Right lung (tissue), 5 donors: ENCODE results near the gene FSHR. TPM values are rescaled to one million over a fixed set of nuclear protein-coding genes. Genes with fewer than 3 reads are reported as not detected.

ENCODE experiments used
- DNase-seq, 2 donors: peaks; one replicate each; pipeline ENCODE4 v3.0.0-alpha.2; 2013
- polyA plus RNA-seq, 5 donors: library from polyadenylated mRNA; unstranded; fragments of 120-200 nt; gene quantifications; one replicate each; pipeline versions ENCODE4 v1.2.1 to v1.2.3, GENCODE V29; 2013; ENCODE audit warnings: inconsistent platforms in 1 of 5, low replicate concordance in 1 of 5; ENCODE audit not compliant: insufficient read length in 5 of 5, insufficient read depth in 1 of 5

The FSHR gene
- polyA plus RNA-seq, 5 donors, result 0.12 TPM; not detected in 4

GRCh38 chr2:49113046-49113445 lies 41.3 kb downstream of the FSHR start:
- DNase-seq, result no peak

GRCh38 chr2:49111456-49111855 lies 42.9 kb downstream of the FSHR start:
- no peak for DNase-seq

DNA sequence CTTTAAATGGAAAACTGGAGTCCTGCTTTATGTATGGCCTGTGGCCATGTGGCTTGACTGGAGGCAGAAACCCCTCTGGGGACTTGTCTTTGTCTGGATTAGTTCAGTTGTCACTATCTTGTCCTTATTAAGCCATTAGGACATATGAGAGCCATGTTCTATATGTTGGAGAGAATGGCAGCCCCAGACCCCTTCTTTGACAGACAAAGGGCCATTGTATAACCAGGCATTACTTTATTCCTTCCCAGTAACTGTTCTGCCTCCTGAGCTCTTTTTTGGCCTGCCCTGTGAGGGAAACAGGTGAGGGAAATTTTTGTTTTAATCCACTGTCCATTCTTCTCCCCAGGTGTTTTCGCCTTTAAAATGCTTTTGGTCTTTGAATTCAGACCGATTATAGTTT lies 43.3 kb downstream of the FSHR start:
- DNase-seq, result no peak

DNA sequence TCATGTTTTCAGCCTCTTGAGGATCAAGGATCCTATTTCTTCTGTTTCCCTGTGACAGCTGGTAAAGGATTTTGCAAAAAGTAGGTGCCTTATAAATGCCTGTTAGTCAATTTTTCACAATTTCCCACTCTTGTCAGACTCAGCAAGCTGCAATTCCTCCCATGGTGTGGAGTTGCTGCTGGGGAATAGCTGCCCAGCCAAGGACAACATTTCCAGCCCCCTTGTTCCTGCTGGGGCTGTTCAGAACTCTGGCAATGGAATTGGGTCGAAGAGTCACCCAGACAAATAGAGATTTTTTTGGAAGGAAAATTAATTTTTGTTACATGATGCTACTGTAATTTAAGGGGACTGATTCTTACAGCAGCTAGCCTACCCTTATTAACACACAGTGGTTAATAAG lies 43.7 kb downstream of the FSHR start:
- DNase-seq, result no peak

GRCh38 chr2:49108851-49109250 lies 45.5 kb downstream of the FSHR start:
- DNase-seq, result no peak

DNA sequence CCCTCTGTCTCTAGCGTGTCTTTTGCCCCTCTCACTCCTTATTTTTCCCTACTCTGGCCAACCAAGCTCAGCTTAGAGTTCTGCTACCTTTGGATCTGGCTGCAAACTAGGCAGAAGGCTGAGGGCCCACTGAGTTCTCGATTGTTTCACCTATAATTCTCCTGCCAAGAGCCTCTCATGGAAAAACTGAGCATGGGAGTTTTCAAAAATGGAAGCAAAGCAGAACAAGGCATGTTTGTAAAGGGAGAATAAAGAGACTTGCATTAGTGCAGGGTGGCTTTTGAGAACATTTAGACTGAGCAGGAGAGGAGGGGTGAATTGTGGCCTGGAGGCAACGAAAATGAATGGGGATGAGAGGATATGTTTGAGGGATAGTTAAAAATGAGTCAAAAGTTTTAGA lies 45.9 kb downstream of the FSHR start:
- no peak for DNase-seq

GRCh38 chr2:49105506-49105905 lies 48.8 kb downstream of the FSHR start:
- no peak for DNase-seq

GRCh38 chr2:49102146-49102545 lies 52.2 kb downstream of the FSHR start:
- no peak for DNase-seq

DNA sequence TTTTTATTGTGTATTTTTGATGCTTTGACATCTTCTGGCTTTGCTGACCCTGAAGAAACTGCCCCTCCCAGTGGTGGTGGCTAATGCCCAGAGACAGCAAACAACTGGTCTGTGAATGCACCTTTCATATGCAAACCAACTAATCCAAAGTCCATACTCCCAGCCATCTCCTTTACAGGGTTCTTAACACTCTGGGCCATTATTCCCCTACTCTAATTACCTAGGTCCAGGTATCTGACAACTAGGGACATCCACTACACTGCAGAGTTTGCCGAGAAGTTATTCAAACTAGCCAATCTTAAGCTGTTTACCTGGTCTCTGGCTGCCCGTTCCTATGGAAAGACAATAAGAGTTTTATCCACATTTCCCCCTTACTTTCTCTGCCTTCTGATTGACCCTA lies 73.6 kb downstream of the FSHR start:
- DNase-seq, result no peak

- DNase-seq, result no peak
Measured at GRCh38 chr2:49070716-49071115, 83.6 kb downstream of the FSHR start.

- no peak for DNase-seq
Measured at GRCh38 chr2:49069829-49070228, 84.5 kb downstream of the FSHR start.

- no peak for DNase-seq
Measured at GRCh38 chr2:49068613-49069012, 85.7 kb downstream of the FSHR start.

DNA sequence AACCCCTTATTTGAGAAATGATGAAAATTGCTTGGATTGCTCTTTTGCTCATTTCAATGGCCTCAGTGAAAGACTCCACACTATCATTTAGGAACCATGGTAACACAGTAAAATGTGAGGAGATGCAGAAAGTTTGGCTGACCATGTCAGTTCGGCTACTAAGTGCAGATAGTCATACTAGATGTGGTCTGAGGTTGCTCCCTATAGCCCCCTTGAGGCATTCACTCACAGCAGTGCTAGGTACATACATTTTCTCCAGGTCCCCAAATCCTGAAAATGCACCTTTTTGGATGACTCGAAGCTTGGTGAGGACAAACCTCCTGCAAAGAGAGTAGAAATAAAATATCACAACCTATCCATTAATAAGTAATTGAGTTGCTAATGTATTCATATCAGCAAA lies 86.3 kb downstream of the FSHR start:
- DNase-seq, result no peak

DNA sequence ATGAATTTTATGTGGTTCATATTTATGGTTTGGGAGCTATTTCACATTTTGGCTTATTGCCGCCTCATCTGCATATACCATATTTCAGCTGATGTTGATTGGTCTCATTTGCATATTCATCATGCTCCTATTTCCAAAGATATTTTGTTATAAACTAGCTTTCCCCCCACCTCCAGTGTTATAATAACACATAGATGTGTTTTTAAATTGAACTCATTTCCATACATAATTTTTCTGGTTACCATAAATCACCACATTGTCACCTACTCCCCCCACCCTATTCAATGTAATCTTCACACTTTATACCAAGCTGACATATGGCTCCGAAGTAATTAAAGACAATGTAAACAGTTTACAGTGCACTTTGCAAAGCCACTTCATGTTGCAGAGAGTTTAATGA lies 101.2 kb downstream of the FSHR start:
- no peak for DNase-seq

DNA sequence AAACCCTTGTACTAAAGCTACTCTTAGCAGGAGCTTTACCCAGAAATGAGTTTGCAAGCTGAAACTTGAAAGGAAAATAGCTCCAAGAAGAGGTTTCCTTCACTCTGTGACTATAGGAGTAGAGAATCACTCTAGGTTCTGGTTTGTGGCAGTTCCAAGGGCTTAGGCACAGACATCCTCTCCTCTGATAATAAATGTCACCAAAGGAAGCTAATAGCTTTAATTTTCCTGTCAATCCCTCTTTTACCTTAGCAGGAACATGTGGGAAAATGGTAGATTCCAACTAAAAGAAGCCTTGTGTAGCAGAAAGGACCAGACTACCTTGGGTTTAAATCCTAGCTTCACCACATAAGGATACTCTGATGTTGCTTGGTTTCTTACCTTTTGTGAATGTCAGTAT lies 104.0 kb downstream of the FSHR start:
- no peak for DNase-seq

DNA sequence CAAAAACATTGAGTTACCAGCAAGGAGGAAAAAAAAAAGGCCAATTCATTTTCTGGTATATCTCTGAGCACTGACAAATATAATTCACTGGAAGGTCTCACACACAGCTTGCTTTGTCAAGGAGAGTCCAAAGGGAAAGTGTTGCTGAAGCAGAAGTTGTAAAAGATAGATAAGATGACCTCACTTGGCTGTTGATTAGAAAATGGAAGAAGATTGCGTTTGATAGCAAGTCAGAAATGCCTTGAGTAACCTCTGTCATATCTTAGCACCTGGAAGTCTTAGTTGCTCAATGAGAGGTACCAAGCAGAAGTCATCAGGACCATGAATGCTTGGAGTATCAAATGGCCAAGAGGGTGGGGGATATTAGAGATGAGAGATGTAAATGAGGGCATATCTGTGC lies 105.2 kb downstream of the FSHR start:
- DNase-seq, result no peak

- no peak for DNase-seq
Measured at GRCh38 chr2:49045083-49045482, 109.2 kb downstream of the FSHR start.

DNA sequence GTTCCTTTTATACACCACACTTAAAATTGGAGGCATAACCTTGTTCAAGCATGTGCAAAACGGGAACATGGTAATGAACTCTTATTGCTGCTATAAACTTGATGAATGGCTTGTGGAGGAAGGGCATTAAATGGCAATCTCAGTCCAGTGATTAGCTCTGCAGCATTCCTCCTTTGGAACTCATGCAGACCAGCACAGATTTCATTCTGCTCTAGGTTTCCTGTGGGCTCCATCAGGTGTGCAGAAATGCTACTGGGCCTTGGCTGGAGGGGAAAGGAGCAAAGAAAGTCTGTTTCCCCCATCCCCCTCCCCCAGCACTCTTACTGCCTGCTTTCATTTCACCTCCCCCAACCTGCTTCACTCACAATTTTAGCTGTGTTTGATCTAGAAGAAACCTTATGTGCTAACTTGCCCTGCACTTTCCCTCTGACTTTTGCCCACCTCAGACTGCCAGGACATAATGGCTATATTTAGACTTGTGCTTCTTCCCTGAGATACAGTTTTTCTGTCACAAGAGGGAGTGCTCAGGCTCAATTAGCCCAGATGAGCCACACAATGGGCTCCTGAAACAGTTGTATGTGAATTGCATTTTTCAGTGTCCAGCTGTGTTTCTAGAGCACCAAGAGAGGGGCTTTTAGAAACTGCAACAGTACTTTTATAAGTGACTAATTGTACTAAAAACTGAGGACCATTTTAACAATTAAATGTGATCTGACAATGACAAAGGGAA lies 109.8 kb downstream of the FSHR start:
- DNase-seq, result no peak

- no peak for DNase-seq
Measured at GRCh38 chr2:49043405-49043982, 110.8 kb downstream of the FSHR start.

DNA sequence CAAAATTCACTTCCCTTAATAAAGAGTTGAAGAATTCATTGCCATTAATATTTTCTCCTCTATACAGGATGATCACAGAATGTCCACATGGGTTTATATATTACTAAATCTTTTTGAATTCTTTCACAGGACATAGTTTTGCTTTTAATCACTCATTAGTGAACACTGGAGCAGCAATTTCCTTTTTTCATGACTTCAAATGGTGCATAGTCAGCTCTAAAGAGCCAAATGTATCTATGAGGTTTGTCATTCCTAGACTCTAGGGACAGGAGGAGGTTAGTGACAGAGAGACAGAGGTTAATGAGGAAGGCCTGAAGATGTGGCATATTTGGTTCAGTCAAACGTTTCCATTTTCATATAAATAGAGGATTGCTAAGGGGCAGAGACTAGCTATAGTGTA lies 111.8 kb downstream of the FSHR start:
- DNase-seq, result no peak

DNA sequence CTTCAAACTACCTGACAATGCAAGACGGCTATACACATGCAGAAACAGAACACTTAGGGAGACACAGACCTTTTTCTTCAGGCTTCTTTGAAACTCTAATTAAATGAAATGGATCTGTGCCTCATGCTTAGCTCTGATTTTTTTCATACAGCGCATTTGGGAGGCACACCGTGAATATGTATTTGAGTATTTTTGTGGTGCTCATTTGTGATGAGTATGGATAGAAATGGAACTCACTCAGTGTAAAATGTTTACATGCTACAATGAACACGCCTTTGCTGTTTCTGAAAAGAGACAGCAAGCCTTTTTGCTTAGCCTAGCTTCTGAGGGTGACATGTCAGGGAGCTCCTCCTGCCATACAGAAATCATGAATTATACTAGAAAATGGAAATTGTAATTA lies 113.3 kb downstream of the FSHR start:
- DNase-seq, result no peak

GRCh38 chr2:49037197-49037596 lies 117.1 kb downstream of the FSHR start:
- DNase-seq, result no peak

DNA sequence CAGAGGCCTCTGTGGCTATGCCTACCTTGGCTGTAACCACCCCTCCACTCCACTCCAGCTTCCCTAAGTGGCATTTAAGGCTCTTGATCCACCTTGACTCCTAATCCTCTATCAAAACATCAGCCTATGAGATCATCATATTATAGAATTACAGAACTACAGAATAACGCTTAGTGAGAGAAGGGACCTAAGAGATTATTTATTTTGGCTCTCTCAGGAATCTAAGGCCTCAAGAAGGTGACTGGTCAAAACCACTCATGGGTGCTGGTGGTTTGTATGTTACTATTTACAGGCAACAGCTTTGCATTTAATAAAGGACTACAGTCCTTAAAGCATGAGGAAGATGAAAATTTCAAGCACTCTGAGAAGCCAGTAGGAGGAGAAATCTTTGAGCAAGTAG lies 118.8 kb downstream of the FSHR start:
- DNase-seq, result no peak
